GM12878 (cell line): ENCODE measurements around the gene MAB21L1. TPM values are rescaled to one million over a fixed set of nuclear protein-coding genes. Genes with fewer than 3 reads are reported as not detected.

ENCODE experiments used
- ATAC-seq: fragments of 200-7000 bp; cut with Tn5 transposase; 3 replicates; pipeline ENCODE4 v1.9.1; 2020; ENCODE audit warnings: mild to moderate bottlenecking, moderate library complexity
- BruUV-seq: library from RNA; stranded (reverse); fragments of 400-500 nt; replicated peaks from 2 replicates; lab custom pipeline; 2021; lab: Mats Ljungman, UMichigan
- CTCF ChIA-PET: fragments of 300-600 bp; sonication (Branson Sonifier 250); formaldehyde crosslinking; extraction: SDS; loops from one replicate; lab custom pipeline; 2021; ENCODE audit warnings: inconsistent platforms; lab: Yijun Ruan, JAX
- POLR2A ChIA-PET: fragments of 350-600 bp; formaldehyde crosslinking; extraction: SDS; loops from one replicate; lab custom pipeline; 2021; ENCODE audit warnings: inconsistent platforms; lab: Charles Lee
- RAD21 ChIA-PET: fragments of 300-600 bp; sonication (Branson Sonifier 250); formaldehyde crosslinking; loops from one replicate; lab custom pipeline; 2023; ENCODE audit warnings: antibody characterized with exemption; ENCODE audit not compliant: unreplicated experiment; lab: Charles Lee
- SMC1A ChIA-PET: fragments of 300-600 bp; sonication (Branson Sonifier 250); formaldehyde crosslinking; loops from one replicate; lab custom pipeline; 2023; ENCODE audit not compliant: unreplicated experiment, uncharacterized antibody; lab: Charles Lee
- DNase-seq: peaks from one replicate; pipeline ENCODE4 v3.0.0-alpha.2; 2011; ENCODE audit warnings: low read depth, low spot score
- FAIRE-seq: peaks from 3 replicates; lab custom pipeline; 2011; peaks lifted over from hg19 to GRCh38; lab: Jason Lieb, UNC
- H2AFZ ChIP-seq: 2 replicates; pipeline ENCODE4 v1.6.0; 2011; ENCODE audit warnings: low read depth, low read length, control low read depth; ENCODE audit not compliant: control insufficient read depth
- H3K27ac ChIP-seq: 2 replicates; pipeline ENCODE4 v1.5.1; 2011; ENCODE audit warnings: control low read depth; ENCODE audit not compliant: control insufficient read depth, insufficient read depth
- H3K27me3 ChIP-seq, 2 experiments: replicated peaks in 1 of 2; 2 replicates each; pipeline versions ENCODE4 v1.6.0 to v1.6.1; 2011; ENCODE audit warnings: low read length in 1 of 2; ENCODE audit not compliant: control insufficient read depth in 2 of 2, insufficient read depth in 2 of 2
- H3K36me3 ChIP-seq, 2 experiments: 2 replicates each; pipeline ENCODE4 v1.5.1; 2011; ENCODE audit warnings: low read length in 1 of 2; ENCODE audit not compliant: control insufficient read depth in 2 of 2, insufficient read depth in 2 of 2
- H3K4me1 ChIP-seq: 2 replicates; pipeline ENCODE4 v1.6.1; 2011; ENCODE audit warnings: mild to moderate bottlenecking, low read length, moderate library complexity, mixed read lengths; ENCODE audit not compliant: control insufficient read depth, insufficient read depth
- H3K4me2 ChIP-seq: 2 replicates; pipeline ENCODE4 v1.6.0; 2011; ENCODE audit warnings: control low read depth; ENCODE audit not compliant: control insufficient read depth, insufficient read depth
- H3K4me3 ChIP-seq: fragments of 200-600 bp; sonication (generic); 2 replicates; pipeline ENCODE4 v1.5.1; 2016
- H3K79me2 ChIP-seq: 2 replicates; pipeline ENCODE4 v1.6.0; 2011; ENCODE audit warnings: low read length; ENCODE audit not compliant: control insufficient read depth, insufficient read depth
- H3K9ac ChIP-seq: 2 replicates; pipeline ENCODE4 v1.8.0; 2011; ENCODE audit warnings: low read length, control low read depth, mixed read lengths; ENCODE audit not compliant: control insufficient read depth, insufficient read depth
- H3K9me3 ChIP-seq: replicated peaks from 3 replicates; pipeline ENCODE4 v1.5.1; 2011; ENCODE audit warnings: mild to moderate bottlenecking, low read length; ENCODE audit not compliant: control insufficient read depth, insufficient read depth
- H4K20me1 ChIP-seq: 2 replicates; pipeline ENCODE4 v1.6.0; 2011; ENCODE audit not compliant: control insufficient read depth, insufficient read depth
- ATF7 ChIP-seq: fragments of 450-650 bp; IDR thresholded peaks from 2 replicates; pipeline ENCODE4 v1.6.1; 2016; ENCODE audit warnings: low read depth, mild to moderate bottlenecking
- BCL3 ChIP-seq: IDR thresholded peaks from 2 replicates; pipeline ENCODE4 v1.6.1; 2011; ENCODE audit warnings: borderline replicate concordance, low read depth, mild to moderate bottlenecking, moderate library complexity, low read length; ENCODE audit not compliant: insufficient read depth, poor library complexity, severe bottlenecking
- RAD51 ChIP-seq: fragments of 450-650 bp; IDR thresholded peaks from 2 replicates; pipeline ENCODE4 v1.6.1; 2016; ENCODE audit warnings: moderate library complexity, mild to moderate bottlenecking, inconsistent platforms
- TARDBP ChIP-seq: IDR thresholded peaks from 2 replicates; pipeline ENCODE4 v1.6.1; 2016; ENCODE audit warnings: borderline replicate concordance
- USF1 ChIP-seq: IDR thresholded peaks from 2 replicates; pipeline ENCODE4 v1.6.1; 2011; ENCODE audit warnings: borderline replicate concordance, low read depth, mild to moderate bottlenecking, moderate library complexity, mixed read lengths, low read length; ENCODE audit not compliant: insufficient read depth; ENCODE audit errors: extremely low read length
- YBX1 ChIP-seq: fragments of 450-650 bp; IDR thresholded peaks from 2 replicates; pipeline ENCODE4 v1.6.1; 2016; ENCODE audit warnings: antibody characterized with exemption
- ZBTB11 ChIP-seq: fragments of 450-650 bp; formaldehyde crosslinking; IDR thresholded peaks from 2 replicates; pipeline ENCODE4 v1.5.0; 2022; ENCODE audit warnings: mild to moderate bottlenecking, missing genetic modification characterization
- ZNF207 ChIP-seq: fragments of 450-650 bp; IDR thresholded peaks from 2 replicates; pipeline ENCODE4 v1.6.1; 2014; ENCODE audit warnings: antibody characterized with exemption, mild to moderate bottlenecking, borderline replicate concordance
- WGBS: methylation state at CpG from one replicate; pipeline ENCODE4 v1.1.6; 2016; ENCODE audit warnings: low lambda C conversion rate; ENCODE audit not compliant: insufficient replicate concordance, insufficient coverage; ENCODE audit errors: missing lambda C conversion rate; 5-methylcytosine and 5-hydroxymethylcytosine counted together
- in situ Hi-C: fragments of 300-500 bp; cut with MboI; formaldehyde crosslinking; loops from 9 replicates; pipeline ENCODE4 v1.14.3; 2018; ENCODE audit warnings: mixed read lengths
- intact Hi-C: fragments of 100-400 bp; cut with micrococcal nuclease; formaldehyde crosslinking; loops from one replicate; pipeline ENCODE4 v1.14.2; 2022; ENCODE audit not compliant: unreplicated experiment
- polyA plus RNA-seq, 11 experiments: library from polyadenylated mRNA; depleted of rRNA in 4 of 11; unstranded in 6 of 11; stranded (reverse) in 5 of 11; fragments of >200 nt; fragmentation: Nextera tagmentation in 4 of 11; fragmentation: Illumina TruSeq in 1 of 11; extraction: Ambion mirVana in 4 of 11; extraction: Trizol in 1 of 11; gene quantifications; 1 replicate in 1 of 11; 2 replicates in 10 of 11; pipeline versions ENCODE4 v1.2.1 to v1.2.3, GENCODE V29; 2011 to 2016; ENCODE audit warnings: inconsistent platforms in 2 of 11, missing spikeins in 2 of 11, low read depth in 1 of 11
- total RNA-seq, 4 experiments: library from RNA; depleted of rRNA in 3 of 4; stranded (reverse); fragments of >200 nt in 3 of 4; fragmentation: Illumina TruSeq in 1 of 4; extraction: Trizol in 1 of 4; gene quantifications; 2 replicates each; pipeline versions ENCODE4 v1.2.1 to v1.2.3, GENCODE V29; 2013 to 2021
- TF ChIP-seq, protein P1 (sequence below): fragments of 450-650 bp; IDR thresholded peaks from 2 replicates; pipeline ENCODE4 v1.6.1; 2016; ENCODE audit warnings: mild to moderate bottlenecking, moderate library complexity, borderline replicate concordance
- TF ChIP-seq, protein P2 (sequence below): fragments of 450-650 bp; IDR thresholded peaks from 2 replicates; pipeline ENCODE4 v1.6.1; 2018; ENCODE audit warnings: mild to moderate bottlenecking, low read depth, moderate library complexity; ENCODE audit not compliant: partially characterized antibody

MAB21L1 gene
- total and polyA plus RNA-seq, 10 of the 15 experiments (the other 5 are each of a cell fraction or from before 2014, with no cell fraction given), result 0.01 to 0.05 TPM; not detected in 8

DNA sequence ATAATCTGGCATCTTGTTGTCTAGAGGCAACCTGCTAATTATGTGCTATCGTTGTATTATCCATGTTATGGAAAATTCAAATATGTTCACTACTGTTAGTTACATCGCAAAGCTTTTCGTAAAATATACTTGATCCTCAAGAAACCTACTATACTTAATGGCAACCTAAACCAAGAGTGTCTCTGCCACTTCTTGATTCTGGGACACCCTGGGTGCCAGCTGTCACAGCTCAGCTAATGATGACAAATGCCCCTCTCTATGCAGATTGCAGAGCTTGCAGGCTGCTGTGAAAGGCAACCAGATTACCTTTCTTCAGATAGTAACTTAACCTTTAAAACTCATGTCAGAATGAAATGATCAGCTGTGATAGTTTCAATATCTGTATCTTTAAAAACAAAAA is 8.9 kb upstream of the MAB21L1 start (continued):
- TF ChIP-seq ATF7 (no peak), TARDBP (no peak), BCL3 (no peak)
- TF ChIP-seq, protein P1, sequence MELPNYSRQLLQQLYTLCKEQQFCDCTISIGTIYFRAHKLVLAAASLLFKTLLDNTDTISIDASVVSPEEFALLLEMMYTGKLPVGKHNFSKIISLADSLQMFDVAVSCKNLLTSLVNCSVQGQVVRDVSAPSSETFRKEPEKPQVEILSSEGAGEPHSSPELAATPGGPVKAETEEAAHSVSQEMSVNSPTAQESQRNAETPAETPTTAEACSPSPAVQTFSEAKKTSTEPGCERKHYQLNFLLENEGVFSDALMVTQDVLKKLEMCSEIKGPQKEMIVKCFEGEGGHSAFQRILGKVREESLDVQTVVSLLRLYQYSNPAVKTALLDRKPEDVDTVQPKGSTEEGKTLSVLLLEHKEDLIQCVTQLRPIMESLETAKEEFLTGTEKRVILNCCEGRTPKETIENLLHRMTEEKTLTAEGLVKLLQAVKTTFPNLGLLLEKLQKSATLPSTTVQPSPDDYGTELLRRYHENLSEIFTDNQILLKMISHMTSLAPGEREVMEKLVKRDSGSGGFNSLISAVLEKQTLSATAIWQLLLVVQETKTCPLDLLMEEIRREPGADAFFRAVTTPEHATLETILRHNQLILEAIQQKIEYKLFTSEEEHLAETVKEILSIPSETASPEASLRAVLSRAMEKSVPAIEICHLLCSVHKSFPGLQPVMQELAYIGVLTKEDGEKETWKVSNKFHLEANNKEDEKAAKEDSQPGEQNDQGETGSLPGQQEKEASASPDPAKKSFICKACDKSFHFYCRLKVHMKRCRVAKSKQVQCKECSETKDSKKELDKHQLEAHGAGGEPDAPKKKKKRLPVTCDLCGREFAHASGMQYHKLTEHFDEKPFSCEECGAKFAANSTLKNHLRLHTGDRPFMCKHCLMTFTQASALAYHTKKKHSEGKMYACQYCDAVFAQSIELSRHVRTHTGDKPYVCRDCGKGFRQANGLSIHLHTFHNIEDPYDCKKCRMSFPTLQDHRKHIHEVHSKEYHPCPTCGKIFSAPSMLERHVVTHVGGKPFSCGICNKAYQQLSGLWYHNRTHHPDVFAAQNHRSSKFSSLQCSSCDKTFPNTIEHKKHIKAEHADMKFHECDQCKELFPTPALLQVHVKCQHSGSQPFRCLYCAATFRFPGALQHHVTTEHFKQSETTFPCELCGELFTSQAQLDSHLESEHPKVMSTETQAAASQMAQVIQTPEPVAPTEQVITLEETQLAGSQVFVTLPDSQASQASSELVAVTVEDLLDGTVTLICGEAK, result no peak

DNA sequence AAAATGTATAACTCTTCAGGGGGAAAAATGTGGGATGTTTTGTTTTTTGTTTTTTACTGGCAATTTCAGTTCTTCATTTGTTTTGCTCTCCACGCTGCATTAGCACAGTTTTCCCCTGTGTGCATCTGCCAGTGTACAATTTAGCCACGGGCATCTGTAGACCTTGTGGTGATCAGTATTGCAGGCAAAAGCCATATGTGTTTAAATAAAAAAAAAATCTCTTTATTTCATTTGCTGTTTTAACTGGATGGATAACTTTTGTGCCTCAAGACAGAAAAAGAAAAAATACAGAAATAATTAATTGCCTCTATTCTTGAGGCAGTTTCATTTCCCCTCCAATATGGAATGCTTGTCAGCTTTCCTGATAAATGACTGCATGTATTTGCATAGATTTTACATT is 7.9 kb upstream of the MAB21L1 start:
- Histone ChIP-seq H4K20me1 (no peaks in the 10 kb centered on the region), H3K4me3 (no peak overlapping the region), H3K27me3 (no peaks in the 10 kb centered on the region), H3K36me3 (no peaks in the 10 kb centered on the region), H3K27ac (no peak overlapping the region), H3K79me2 (no peaks in the 10 kb centered on the region), H3K4me1 (no peaks in the 10 kb centered on the region), H2AFZ (no peak overlapping the region), H3K9ac (no peak overlapping the region), H3K9me3 (no peaks in the 10 kb centered on the region), H3K4me2 (no peak overlapping the region)
- RAD21 ChIA-PET, result no interaction called here
- DNase-seq (no peak), ATAC-seq (no peak), FAIRE-seq (no peak)
- CTCF ChIA-PET, result no interaction called here
- POLR2A ChIA-PET, result no interaction called here
- BruUV-seq, result no TSS peak
- WGBS, result 0% methylated on average over 2 of the region's 2 CpGs
- in situ Hi-C loops, result no loop called here
- intact Hi-C loops, result no loop called here
- SMC1A ChIA-PET, result no interaction called here
- TF ChIP-seq RAD51, result no peak
- no peak for TF ChIP-seq YBX1
- TF ChIP-seq, protein P2, sequence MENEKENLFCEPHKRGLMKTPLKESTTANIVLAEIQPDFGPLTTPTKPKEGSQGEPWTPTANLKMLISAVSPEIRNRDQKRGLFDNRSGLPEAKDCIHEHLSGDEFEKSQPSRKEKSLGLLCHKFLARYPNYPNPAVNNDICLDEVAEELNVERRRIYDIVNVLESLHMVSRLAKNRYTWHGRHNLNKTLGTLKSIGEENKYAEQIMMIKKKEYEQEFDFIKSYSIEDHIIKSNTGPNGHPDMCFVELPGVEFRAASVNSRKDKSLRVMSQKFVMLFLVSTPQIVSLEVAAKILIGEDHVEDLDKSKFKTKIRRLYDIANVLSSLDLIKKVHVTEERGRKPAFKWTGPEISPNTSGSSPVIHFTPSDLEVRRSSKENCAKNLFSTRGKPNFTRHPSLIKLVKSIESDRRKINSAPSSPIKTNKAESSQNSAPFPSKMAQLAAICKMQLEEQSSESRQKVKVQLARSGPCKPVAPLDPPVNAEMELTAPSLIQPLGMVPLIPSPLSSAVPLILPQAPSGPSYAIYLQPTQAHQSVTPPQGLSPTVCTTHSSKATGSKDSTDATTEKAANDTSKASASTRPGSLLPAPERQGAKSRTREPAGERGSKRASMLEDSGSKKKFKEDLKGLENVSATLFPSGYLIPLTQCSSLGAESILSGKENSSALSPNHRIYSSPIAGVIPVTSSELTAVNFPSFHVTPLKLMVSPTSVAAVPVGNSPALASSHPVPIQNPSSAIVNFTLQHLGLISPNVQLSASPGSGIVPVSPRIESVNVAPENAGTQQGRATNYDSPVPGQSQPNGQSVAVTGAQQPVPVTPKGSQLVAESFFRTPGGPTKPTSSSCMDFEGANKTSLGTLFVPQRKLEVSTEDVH, result no peak
- TF ChIP-seq ZNF207, result no peak
- no peak for TF ChIP-seq ZBTB11
- no peak for TF ChIP-seq USF1
